Sigmoid colon (tissue), 4 donors: ENCODE measurements around the gene DNAH10.
"Not testable (repeated sequence)": the region's sequence is repeated elsewhere in the genome, so short reads cannot be mapped to it uniquely, and the experiment has no call there.

Source experiments
- POLR2A ChIP-seq, 2 donors: fragments of 450-650 bp; IDR thresholded peaks; one replicate each; pipeline ENCODE4 v1.6.1; 2016; ENCODE audit warnings: antibody characterized with exemption in 2 of 2, mild to moderate bottlenecking in 2 of 2, moderate library complexity in 2 of 2
- POLR2AphosphoS5 ChIP-seq, 4 donors: sonication (generic); formaldehyde crosslinking; IDR thresholded peaks; one replicate each; pipeline ENCODE4 v1.6.1; 2017; ENCODE audit warnings: antibody characterized with exemption in 4 of 4
- TF ChIP-seq, protein P1 (sequence below), 4 experiments: fragments of 450-650 bp in 3 of 4; fragments of 200-600 bp in 1 of 4; IDR thresholded peaks; one replicate each; pipeline ENCODE4 v1.5.1; 2016 to 2019; ENCODE audit warnings: antibody characterized with exemption in 4 of 4, mild to moderate bottlenecking in 3 of 4, moderate library complexity in 2 of 4

DNA sequence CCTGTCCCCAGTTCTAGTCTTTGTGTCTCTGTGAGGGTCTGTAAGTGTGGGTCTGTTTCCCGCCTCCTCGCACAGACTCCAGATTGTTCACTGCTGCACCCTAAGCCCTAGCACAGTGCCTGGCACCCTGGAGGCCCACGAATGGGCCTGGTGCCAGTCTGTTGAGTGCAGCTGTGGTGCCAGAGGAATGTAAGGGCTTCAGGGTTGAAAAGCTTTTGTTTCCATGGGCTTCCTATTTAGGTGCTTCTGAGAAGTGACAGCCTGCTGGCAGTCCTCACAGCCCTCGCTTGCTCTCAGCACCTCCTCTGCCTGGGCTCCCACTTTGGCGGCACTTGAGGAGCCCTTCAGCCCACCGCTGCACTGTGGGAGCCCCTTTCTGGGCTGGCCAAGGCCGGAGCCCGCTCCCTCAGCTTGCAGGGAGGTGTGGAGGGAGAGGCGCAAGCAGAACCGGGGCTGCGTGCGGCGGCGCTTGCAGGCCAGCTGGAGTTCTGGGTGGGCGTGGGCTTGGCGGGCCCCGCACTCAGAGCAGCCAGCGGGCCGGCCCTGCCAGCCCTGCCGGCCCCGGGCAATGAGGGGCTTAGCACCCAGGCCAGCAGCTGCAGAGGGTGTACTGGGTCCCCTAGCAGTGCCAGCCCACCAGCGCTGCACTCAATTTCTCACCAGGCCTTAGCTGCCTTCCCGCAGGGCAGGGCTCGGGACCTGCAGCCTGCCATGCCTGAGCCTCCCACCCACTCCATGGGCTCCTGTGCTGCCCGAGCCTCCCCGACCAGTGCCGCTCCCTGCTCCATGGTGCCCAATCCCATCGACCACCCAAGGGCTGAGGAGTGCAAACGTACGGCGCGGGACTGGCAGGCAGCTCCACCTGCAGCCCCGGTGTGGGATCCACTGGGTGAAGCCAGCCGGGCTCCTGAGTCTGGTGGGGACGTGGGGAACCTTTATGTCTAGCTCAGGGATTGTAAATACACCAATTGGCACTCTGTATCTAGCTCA is 184.7 kb downstream of the DNAH10 start:
- not testable (repeated sequence) for TF ChIP-seq POLR2AphosphoS5, POLR2A (IDR thresholded peaks at IDR 0.05)
- TF ChIP-seq, protein P1, sequence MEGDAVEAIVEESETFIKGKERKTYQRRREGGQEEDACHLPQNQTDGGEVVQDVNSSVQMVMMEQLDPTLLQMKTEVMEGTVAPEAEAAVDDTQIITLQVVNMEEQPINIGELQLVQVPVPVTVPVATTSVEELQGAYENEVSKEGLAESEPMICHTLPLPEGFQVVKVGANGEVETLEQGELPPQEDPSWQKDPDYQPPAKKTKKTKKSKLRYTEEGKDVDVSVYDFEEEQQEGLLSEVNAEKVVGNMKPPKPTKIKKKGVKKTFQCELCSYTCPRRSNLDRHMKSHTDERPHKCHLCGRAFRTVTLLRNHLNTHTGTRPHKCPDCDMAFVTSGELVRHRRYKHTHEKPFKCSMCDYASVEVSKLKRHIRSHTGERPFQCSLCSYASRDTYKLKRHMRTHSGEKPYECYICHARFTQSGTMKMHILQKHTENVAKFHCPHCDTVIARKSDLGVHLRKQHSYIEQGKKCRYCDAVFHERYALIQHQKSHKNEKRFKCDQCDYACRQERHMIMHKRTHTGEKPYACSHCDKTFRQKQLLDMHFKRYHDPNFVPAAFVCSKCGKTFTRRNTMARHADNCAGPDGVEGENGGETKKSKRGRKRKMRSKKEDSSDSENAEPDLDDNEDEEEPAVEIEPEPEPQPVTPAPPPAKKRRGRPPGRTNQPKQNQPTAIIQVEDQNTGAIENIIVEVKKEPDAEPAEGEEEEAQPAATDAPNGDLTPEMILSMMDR (IDR thresholded peaks at IDR 0.05): not testable (repeated sequence)
